Stimulated activated CD4-positive, alpha-beta T cell treated with anti-CD3 and anti-CD28 coated beads, Interleukin-2, amount 100 ng/mL, for 4 hours (primary cell): ENCODE measurements around the gene DAPK2.
"Not testable (repeated sequence)": the region's sequence is repeated elsewhere in the genome, so short reads cannot be mapped to it uniquely, and the experiment has no call there.

Experiments used
- DNase-seq: peaks from one replicate; pipeline ENCODE4 v3.0.0-alpha.2; 2020; ENCODE audit warnings: low read depth

Gene DAPK2

GRCh38 chr15:63915209-63915872, 130.9 kb downstream of the DAPK2 start:
- DNase-seq: no peak

GRCh38 chr15:63913786-63914315, 132.4 kb downstream of the DAPK2 start:
- DNase-seq: no peak

- DNase-seq: no peak
Observed at GRCh38 chr15:63913336-63913735, 132.9 kb downstream of the DAPK2 start.

- no peak for DNase-seq
Observed at GRCh38 chr15:63912061-63912615, 134.1 kb downstream of the DAPK2 start.

GRCh38 chr15:63911160-63911559, 135.1 kb downstream of the DAPK2 start:
- DNase-seq: no peak

- no peak for DNase-seq
Observed at GRCh38 chr15:63909819-63910437, 136.4 kb downstream of the DAPK2 start.

- no peak for DNase-seq
Observed at GRCh38 chr15:63908991-63909390, 137.3 kb downstream of the DAPK2 start.

- no peak for DNase-seq
Observed at GRCh38 chr15:63908281-63908680, 138.0 kb downstream of the DAPK2 start.

GRCh38 chr15:63907521-63907920, 138.8 kb downstream of the DAPK2 start:
- no peak for DNase-seq

GRCh38 chr15:63906266-63906584, 140.1 kb downstream of the DAPK2 start:
- no peak for DNase-seq

GRCh38 chr15:63905558-63906265, 140.6 kb downstream of the DAPK2 start:
- DNase-seq: no peak

- DNase-seq: no peak
Observed at GRCh38 chr15:63905131-63905530, 141.2 kb downstream of the DAPK2 start.

- no peak for DNase-seq
Observed at GRCh38 chr15:63904042-63904441, 142.2 kb downstream of the DAPK2 start.

GRCh38 chr15:63902671-63903035, 143.6 kb downstream of the DAPK2 start:
- no peak for DNase-seq

GRCh38 chr15:63901912-63902670, 144.2 kb downstream of the DAPK2 start:
- DNase-seq: no peak

- DNase-seq: no peak
Observed at GRCh38 chr15:63900306-63900705, 146.0 kb downstream of the DAPK2 start.

GRCh38 chr15:63899606-63900005, 146.7 kb downstream of the DAPK2 start:
- not testable (repeated sequence) for DNase-seq

GRCh38 chr15:63899193-63899592, 147.1 kb downstream of the DAPK2 start:
- DNase-seq: no peak

- DNase-seq: no peak
Observed at GRCh38 chr15:63896336-63897115, 149.8 kb downstream of the DAPK2 start.

- no peak for DNase-seq
Observed at GRCh38 chr15:63895787-63896218, 150.5 kb downstream of the DAPK2 start.

- DNase-seq: no peak
Observed at GRCh38 chr15:63895194-63895593, 151.1 kb downstream of the DAPK2 start.

- no peak for DNase-seq
Observed at GRCh38 chr15:63894662-63894949, 151.7 kb downstream of the DAPK2 start.
